DMS 273 treated with DMSO at 0.1 percent for 48 hours (cell line): Measurements from ENCODE around the gene NOVA1.
A peak's percentile ranks its signal among the peaks of the same experiment; 100 is the strongest.

Source experiments
- DNase-seq: peaks from one replicate; lab custom pipeline; 2025; lab: John Stamatoyannopoulos, UW

NOVA1 gene

DNA sequence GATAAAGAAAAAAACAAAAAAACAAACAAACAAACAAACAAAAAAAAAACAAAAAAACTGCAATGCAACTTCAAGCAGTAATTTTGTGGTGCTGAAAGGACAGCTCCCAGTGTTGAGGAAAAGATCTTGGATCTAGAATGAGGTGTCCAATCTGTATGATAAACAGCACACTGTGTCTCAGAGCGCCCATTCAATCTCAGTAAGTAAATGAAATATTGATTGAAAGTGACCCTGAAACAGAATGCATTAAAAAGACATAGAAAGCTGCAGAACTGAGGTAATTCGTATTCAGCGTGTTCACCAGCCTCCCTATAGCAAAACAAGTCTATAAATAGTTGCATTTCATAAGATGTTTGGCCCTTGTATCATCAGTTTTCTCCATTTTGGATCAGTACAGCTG is 153.0 kb downstream of the NOVA1 start:
- no peak for DNase-seq

DNA sequence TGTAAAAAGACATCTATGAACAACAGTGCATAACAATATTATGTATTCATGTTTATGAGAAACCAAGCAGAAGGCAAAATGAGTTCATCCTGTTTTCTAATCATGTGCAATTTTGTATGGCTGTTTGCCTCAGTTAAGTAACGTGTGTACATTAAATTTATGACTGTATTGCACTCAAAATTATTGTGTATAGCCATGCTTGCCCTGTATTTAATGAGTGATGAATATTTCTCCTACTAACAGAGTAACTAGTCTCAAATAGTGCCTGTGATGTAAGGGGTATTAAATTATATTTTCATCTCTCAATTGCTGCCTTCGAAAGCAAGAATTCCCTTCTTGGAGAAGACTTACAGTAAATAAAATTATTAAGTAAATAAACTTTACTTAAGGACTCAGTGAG is 154.2 kb downstream of the NOVA1 start:
- no peak for DNase-seq

DNA sequence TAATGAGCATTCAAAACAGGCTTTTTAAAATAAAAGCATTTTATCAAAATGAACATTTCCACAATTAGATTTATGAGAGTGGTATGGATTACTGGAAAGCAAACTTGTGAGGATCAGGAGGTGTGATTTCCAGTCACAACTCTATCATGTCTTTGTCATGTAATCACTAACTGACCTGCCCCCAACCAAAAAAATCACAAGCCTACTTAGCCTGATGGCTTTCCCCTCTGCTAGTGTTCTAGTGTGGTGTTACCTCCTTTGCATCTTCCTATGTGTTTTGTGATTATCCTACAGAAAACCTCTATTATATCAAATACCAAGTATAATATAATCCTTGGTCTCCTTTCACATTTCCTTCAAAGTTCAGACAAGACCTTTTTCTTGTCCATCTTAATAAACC is 168.6 kb downstream of the NOVA1 start:
- no peak for DNase-seq

DNA sequence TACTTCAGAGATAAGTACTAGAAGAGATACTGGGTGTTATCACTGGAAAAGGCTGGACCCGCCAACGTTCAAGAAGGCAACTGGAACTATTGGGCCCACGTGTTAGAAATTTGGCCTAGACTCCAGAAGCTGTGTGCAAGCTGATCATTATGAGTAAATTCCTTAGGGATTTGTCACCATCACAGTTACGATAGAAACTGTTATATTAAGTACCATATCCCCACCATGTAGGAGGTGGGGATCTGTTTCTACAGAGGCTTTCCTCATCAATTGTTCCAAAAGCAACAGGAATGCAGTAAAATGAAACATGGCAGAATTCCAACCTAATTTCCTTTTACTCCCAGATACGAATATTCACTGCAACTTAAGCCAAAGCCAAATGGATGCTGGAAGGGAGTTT is 170.7 kb downstream of the NOVA1 start:
- DNase-seq = no peak

DNA sequence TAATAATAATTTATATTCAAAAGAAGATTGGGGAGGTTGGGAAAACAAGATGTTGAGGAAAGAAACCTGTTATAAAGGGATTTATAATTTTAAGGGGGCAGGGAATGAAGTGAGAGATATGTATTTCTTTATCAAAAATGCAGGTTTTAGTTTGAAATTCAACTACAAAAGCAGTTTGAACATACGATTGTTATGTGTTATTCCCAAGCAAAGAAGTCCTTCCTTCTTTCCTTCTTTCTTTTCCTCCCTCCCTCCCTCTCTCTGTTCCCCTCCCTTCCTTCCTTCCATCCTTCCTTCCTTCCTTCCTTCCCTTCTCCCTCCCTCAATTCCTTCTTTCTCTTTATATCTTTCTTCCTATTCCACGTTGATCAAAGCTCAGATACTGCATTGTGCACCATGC is 173.3 kb downstream of the NOVA1 start:
- no peak for DNase-seq

DNA sequence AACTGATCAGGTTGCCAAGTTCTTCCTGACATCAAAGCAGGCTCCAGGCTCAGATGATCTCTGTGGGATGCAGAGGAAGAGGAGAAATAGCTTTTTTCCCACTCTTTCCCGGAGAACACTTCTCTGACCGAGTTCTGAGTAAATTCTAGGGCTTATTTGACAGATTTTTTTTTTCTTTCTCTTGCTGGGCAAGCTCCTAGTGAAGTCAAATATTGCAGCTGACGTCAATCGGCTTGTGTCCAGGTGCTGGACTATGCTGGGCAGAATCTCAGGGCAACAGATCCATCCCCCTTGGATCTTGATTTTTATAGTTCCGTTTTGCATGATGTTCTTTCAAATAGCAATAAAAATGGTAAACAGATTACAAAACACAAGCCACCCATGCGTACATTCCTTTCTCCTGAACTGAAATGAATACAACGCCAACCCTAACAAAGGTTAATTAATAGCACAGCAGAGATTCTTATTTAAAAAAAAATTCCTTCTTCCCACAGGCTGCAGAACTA is 182.2 kb downstream of the NOVA1 start:
- DNase-seq = no peak

DNA sequence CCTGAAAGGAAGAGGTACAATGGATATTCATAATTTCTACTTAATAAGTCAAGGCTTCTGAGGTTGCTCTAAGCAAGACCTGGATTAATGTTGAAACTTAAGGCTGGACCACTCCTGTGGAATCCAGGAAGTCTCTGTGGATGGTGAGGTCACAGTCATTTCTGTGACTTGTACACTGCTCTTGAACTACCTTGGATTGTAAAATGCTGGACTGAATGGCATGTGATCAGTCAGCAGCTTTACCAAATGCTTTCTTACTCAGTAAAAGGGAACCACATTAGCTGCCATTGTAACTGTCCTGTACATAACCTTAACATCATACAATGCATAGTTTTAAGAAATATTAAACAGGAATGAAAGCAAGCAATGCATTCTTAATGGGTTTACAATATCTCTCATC is 182.9 kb downstream of the NOVA1 start:
- no peak for DNase-seq

DNA sequence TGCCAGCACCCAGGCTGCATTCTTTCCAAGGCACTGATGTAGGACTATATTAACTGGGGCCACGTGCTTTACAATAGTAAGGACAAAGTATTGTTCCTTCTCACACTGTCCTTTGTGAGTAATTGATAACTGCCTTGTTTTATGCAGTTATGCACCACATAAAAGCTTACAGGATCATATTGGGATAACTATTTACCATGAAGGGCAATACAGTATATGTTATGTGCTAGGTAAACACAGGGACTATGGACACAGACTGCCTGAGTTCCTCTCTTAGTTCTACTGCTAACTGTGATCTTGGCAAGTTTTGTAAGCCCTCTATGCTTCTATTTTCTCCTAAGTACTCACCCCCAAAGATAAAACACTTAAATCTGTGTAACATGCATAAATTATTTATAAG is 183.7 kb downstream of the NOVA1 start:
- DNase-seq = no peak

DNA sequence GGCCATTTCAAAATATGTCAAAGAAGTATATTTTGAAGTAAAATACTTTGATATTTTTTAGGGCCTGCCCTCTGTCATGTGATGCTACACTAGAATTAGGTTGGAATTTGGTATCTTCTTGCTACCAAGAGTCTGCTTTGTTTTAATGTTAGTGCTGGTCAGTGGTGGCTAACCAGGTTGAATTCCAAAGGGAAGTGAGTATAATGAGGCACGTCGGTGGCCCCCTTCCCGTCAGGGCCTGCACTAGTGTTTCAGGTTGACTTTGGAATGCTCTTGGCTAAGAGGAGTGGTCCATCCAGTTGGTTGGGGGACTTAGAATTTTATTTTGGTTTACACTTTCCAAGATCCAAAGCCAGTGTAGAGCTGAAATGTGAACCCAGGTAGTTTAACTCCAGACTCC is 185.4 kb downstream of the NOVA1 start:
- no peak for DNase-seq

DNA sequence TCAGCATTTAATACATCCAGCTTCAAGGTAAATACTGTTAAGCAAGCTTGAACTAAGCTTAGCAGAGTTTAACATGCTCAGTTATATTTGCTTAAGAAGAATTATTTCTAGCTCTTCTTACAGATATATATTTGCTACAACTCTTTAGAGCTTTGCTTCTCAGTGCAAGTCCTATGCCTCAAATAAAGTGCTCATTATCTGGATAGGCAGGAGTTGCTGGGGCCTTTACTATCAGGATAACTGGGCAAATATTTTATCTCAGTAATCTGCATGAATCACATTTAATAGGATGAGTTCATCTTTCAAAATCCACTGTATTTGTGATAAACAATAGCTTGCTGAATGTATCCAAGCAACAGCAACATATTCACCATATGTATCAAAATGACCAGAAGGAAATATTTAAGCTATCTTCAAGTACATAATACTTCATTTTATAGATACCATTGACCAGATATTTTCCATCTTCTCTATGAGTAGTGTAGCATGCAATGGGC is 187.6 kb downstream of the NOVA1 start:
- no peak for DNase-seq

DNA sequence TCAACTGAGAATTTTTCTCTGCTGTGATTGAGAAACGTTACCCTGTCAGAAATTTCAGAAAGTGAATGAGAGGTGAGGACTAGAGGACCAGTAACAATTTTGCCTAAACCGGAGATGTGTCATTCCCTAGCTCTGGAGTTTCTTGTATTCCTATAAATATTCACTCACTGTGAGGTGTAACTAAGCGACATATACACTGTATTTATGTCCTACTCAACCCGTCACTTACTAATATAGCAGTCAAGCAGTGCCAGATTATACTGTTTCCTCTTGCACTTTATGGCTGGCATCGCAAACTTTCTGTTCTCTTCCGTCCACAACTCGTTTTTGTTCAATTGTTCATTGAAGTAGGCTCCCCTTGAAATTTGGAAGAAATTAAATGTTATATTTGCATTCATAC is 192.9 kb downstream of the NOVA1 start:
- DNase-seq = no peak

DNA sequence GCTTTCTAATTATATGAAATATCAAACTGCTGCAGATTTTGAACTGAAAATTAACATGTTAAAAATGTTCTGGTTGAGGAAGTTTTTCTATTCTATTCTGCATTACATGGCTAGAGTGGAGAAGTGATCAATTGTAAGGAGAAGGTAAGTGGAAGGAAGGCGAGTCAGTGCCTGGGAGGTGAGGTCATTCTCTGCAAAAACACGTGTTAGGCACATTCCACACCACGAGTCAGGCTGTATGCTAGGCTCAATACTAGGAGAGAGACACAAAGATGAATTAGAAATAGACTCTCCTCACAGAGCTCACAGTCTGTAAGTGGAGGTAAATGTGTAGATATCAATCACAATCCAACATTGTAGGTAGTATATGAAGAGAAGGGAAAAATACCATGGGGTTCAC is 194.1 kb downstream of the NOVA1 start:
- DNase-seq = no peak

DNA sequence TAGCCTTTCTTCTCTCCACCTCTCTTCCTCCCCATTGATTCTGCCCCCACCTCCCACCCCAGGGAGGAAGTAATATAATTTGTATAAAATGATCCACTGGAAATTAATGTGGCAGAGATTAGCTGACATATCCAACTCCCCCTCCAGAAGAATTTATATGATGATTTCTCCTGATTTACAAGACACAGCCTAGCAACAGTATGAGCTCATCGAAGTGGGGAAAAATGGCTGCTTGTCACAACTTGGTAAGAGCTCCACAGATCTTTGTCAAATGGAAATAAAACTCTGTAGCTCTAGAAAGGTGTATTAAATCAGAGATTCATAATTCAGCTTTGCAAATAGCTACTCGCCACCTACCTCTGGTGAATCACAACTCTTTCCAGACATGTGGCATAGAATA is 195.7 kb downstream of the NOVA1 start:
- no peak for DNase-seq

DNA sequence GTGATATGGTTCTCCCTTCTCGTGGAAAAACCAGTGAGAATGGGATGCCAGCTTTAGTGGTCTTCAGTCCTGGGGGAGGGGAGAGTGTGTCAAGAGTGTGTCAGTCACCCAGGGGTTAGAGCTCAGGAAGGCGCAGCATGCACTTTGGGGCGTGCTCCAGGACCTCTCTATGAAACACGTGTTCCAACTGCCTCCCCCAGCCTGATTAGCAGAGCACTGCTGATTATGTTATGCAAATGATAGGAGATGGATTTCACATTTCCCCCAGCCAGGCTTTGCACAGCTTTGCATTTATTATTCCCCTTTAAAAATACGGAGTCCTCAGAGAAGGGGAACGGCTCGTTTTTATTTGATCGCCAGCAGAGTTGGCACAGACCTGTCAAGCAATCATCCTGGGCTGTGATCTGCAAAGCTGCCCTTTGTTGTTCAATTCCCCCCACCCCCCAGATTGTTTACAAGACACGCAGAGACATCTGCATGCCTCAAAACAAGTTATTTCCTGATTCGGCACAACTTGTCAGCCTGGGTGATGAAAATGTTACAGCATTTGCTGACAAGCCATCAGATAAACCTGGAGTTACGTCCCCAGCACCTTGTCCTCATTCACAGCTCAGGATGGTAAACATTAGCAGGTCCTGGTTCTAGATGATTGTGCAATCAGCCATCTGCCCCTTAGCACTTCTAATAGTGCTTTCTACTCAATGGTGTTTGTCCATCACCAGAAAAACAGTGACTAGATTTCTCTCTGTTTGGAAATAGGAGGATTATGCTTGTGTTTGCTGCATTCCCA is 196.5 kb downstream of the NOVA1 start:
- DNase-seq = peak; percentile 73

DNA sequence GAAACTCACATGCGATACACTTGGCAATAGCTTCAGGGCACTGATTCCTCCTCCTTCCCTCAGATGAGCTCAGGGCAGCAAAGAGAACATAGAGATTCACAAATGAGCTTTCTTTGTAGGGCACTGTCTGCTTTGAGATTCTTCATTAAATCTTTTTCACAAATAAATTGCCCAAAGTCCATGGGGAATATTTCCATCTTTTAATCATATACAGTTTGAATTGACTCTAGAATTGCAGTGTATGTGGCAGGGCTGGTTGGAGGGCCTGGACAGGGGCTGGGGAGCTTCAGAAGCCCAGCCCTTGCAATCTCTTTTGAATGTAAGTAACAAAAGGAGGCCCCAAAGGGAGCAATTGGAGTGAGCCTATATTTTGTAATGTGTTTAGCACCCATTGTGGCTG is 197.5 kb downstream of the NOVA1 start:
- DNase-seq = no peak

DNA sequence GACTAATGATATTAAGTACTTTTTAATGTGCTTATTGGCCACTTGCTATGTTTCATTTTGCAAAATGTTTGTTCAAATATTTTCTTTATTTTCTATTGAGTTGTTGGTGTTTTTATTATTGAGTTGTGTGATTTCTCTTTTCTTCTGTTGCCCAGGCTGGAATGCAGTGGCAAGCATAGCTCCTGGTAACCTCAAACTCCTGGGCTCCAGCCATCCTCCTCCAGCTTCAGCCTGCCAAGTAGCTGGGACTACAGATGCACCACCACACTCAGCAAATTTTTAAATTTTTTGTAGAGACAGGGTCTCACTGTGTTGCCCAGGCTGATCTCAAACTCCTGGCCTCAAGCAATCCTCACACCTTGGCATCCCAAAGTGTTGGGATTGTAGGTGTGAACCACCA is 199.2 kb downstream of the NOVA1 start:
- DNase-seq = no peak
